H9 (cell line): ENCODE measurements around the gene ZNF70. TPM values are rescaled to one million over a fixed set of nuclear protein-coding genes. Genes with fewer than 3 reads are reported as not detected.

Source experiments
- DNase-seq: peaks from one replicate; pipeline ENCODE4 v3.0.0-alpha.2; 2017
- H2AFZ ChIP-seq: one replicate; pipeline ENCODE4 v1.6.1; 2013; ENCODE audit warnings: mild to moderate bottlenecking, low read length, control low read depth, moderate library complexity
- H2AK5ac ChIP-seq: 2 replicates; pipeline ENCODE4 v1.6.1; 2013; ENCODE audit warnings: low read length, control low read depth, mixed read lengths; ENCODE audit not compliant: insufficient read length
- H2BK120ac ChIP-seq: one replicate; pipeline ENCODE4 v1.6.1; 2013; ENCODE audit warnings: low read depth, mild to moderate bottlenecking, low read length, control low read depth, inconsistent platforms; ENCODE audit not compliant: poor library complexity, severe bottlenecking
- H2BK12ac ChIP-seq: 2 replicates; pipeline ENCODE4 v1.6.1; 2013; ENCODE audit warnings: low read length, control low read depth, mixed read lengths, low read depth; ENCODE audit not compliant: insufficient read length
- H2BK15ac ChIP-seq: 2 replicates; pipeline ENCODE4 v1.6.1; 2013; ENCODE audit warnings: low read depth, low read length, control low read depth
- H2BK20ac ChIP-seq: one replicate; pipeline ENCODE4 v1.6.1; 2013; ENCODE audit warnings: low read depth, mild to moderate bottlenecking, low read length, control low read depth, inconsistent platforms; ENCODE audit not compliant: poor library complexity, severe bottlenecking
- H2BK5ac ChIP-seq: 2 replicates; pipeline ENCODE4 v1.6.1; 2013; ENCODE audit warnings: low read length, control low read depth, mixed read lengths; ENCODE audit not compliant: insufficient read length
- H3K14ac ChIP-seq: 2 replicates; pipeline ENCODE4 v1.6.1; 2013; ENCODE audit warnings: low read length, control low read depth; ENCODE audit not compliant: insufficient read depth
- H3K18ac ChIP-seq: 2 replicates; pipeline ENCODE4 v1.6.1; 2013; ENCODE audit warnings: low read depth, mild to moderate bottlenecking, mixed read lengths, low read length, control low read depth; ENCODE audit not compliant: insufficient read length
- H3K23ac ChIP-seq: 2 replicates; pipeline ENCODE4 v1.6.1; 2013; ENCODE audit warnings: low read length, control low read depth, mixed read lengths, low read depth; ENCODE audit not compliant: insufficient read length
- H3K23me2 ChIP-seq: 2 replicates; pipeline ENCODE4 v1.6.1; 2013; ENCODE audit warnings: low read depth, mild to moderate bottlenecking, mixed read lengths, low read length, control low read depth; ENCODE audit not compliant: insufficient read length, poor library complexity, severe bottlenecking
- H3K27ac ChIP-seq: 2 replicates; pipeline ENCODE4 v1.5.1; 2013; ENCODE audit warnings: low read length, control low read depth, mixed read lengths, low read depth; ENCODE audit not compliant: insufficient read length
- H3K27me3 ChIP-seq: 2 replicates; pipeline ENCODE4 v1.6.1; 2013; ENCODE audit warnings: low read length, control low read depth, inconsistent platforms; ENCODE audit not compliant: insufficient read depth
- H3K4ac ChIP-seq: 2 replicates; pipeline ENCODE4 v1.6.1; 2013; ENCODE audit warnings: low read depth, mild to moderate bottlenecking, control low read depth, inconsistent platforms, low read length, moderate library complexity
- H3K4me1 ChIP-seq: 2 replicates; pipeline ENCODE4 v1.6.1; 2013; ENCODE audit warnings: low read length, control low read depth, inconsistent platforms; ENCODE audit not compliant: insufficient read depth
- H3K4me2 ChIP-seq: 2 replicates; pipeline ENCODE4 v1.6.1; 2013; ENCODE audit warnings: low read length, control low read depth, mixed read lengths; ENCODE audit not compliant: insufficient read length, insufficient read depth
- H3K56ac ChIP-seq: 2 replicates; pipeline ENCODE4 v1.6.1; 2013; ENCODE audit warnings: low read depth, mild to moderate bottlenecking, mixed read lengths, low read length, control low read depth; ENCODE audit not compliant: insufficient read length
- H3K79me1 ChIP-seq: 2 replicates; pipeline ENCODE4 v1.6.1; 2013; ENCODE audit warnings: low read depth, mild to moderate bottlenecking, moderate library complexity, low read length, control low read depth, inconsistent platforms; ENCODE audit not compliant: insufficient read depth, poor library complexity, severe bottlenecking
- H3K79me2 ChIP-seq: 2 replicates; pipeline ENCODE4 v1.6.1; 2013; ENCODE audit warnings: low read length, control low read depth, inconsistent platforms; ENCODE audit not compliant: insufficient read depth
- H3K9ac ChIP-seq: 2 replicates; pipeline ENCODE4 v1.6.1; 2013; ENCODE audit warnings: low read length, control low read depth, mixed read lengths; ENCODE audit not compliant: insufficient read length; ENCODE audit errors: extremely low read depth
- H3K9me3 ChIP-seq: one replicate; pipeline ENCODE4 v1.6.1; 2013; ENCODE audit warnings: low read depth, low read length, inconsistent platforms; ENCODE audit not compliant: control insufficient read depth
- H3T11ph ChIP-seq: one replicate; pipeline ENCODE4 v1.6.1; 2013; ENCODE audit warnings: mild to moderate bottlenecking, low read length, control low read depth, inconsistent platforms
- H4K20me1 ChIP-seq: one replicate; pipeline ENCODE4 v1.6.1; 2013; ENCODE audit not compliant: control insufficient read depth, insufficient read length, insufficient read depth
- H4K5ac ChIP-seq: 2 replicates; pipeline ENCODE4 v1.6.1; 2013; ENCODE audit warnings: low read depth, mild to moderate bottlenecking, mixed read lengths, low read length, control low read depth; ENCODE audit not compliant: insufficient read length
- H4K8ac ChIP-seq: replicated peaks from 2 replicates; pipeline ENCODE4 v1.6.1; 2013; ENCODE audit warnings: low read length, control low read depth, mixed read lengths, low read depth; ENCODE audit not compliant: insufficient read length
- H4K91ac ChIP-seq: 2 replicates; pipeline ENCODE4 v1.6.1; 2013; ENCODE audit warnings: low read depth, mild to moderate bottlenecking, moderate library complexity, mixed read lengths, low read length, control low read depth; ENCODE audit not compliant: insufficient read length
- H3K27ac Mint-ChIP-seq, 3 experiments: 2 replicates in 2 of 3; 3 replicates in 1 of 3; pipeline ENCODE4 v1.8.0; 2020 to 2021; ENCODE audit warnings: mixed read lengths in 3 of 3, mild to moderate bottlenecking in 1 of 3, moderate library complexity in 1 of 3
- H3K27me3 Mint-ChIP-seq: 2 replicates; pipeline ENCODE4 v1.8.0; 2021; ENCODE audit warnings: low read depth, mild to moderate bottlenecking, moderate library complexity, mixed read lengths
- H3K36me3 Mint-ChIP-seq, 3 experiments: 2 replicates in 2 of 3; 3 replicates in 1 of 3; pipeline ENCODE4 v1.8.0; 2020 to 2021; ENCODE audit warnings: low read depth in 3 of 3, mixed read lengths in 3 of 3; ENCODE audit not compliant: insufficient read depth in 1 of 3
- H3K4me1 Mint-ChIP-seq, 2 experiments: 2 replicates each; pipeline ENCODE4 v1.8.0; 2020; ENCODE audit warnings: mixed read lengths in 2 of 2
- H3K4me3 Mint-ChIP-seq, 2 experiments: 2 replicates in 1 of 2; 3 replicates in 1 of 2; pipeline ENCODE4 v1.8.0; 2020 to 2021; ENCODE audit warnings: mild to moderate bottlenecking in 2 of 2, mixed read lengths in 2 of 2, moderate library complexity in 1 of 2
- H3K9me3 Mint-ChIP-seq, 2 experiments: 2 replicates in 1 of 2; 3 replicates in 1 of 2; pipeline ENCODE4 v1.8.0; 2020; ENCODE audit warnings: mild to moderate bottlenecking in 2 of 2, mixed read lengths in 2 of 2, moderate library complexity in 1 of 2
- CTCF ChIP-seq: fragments of 200-600 bp; sonication (generic); conservative IDR thresholded peaks from 3 replicates; pipeline ENCODE4 v1.8.0; 2021; ENCODE audit warnings: antibody characterized with exemption, mild to moderate bottlenecking
- WGBS: extraction: QIAGEN DNeasy Blood & Tissue Kit; methylation state at CpG from one replicate; pipeline ENCODE4 v1.1.7; 2013; ENCODE audit warnings: missing lambda C conversion rate, low lambda C conversion rate, mixed read lengths; ENCODE audit not compliant: insufficient read length; ENCODE audit errors: extremely low coverage; 5-methylcytosine and 5-hydroxymethylcytosine counted together
- total RNA-seq: library from RNA; stranded (reverse); gene quantifications from 2 replicates; pipeline ENCODE4 v1.2.1, GENCODE V29; 2021

Gene ZNF70
- total RNA-seq, 1 experiment from 2014 or later = 3.5 TPM

DNA sequence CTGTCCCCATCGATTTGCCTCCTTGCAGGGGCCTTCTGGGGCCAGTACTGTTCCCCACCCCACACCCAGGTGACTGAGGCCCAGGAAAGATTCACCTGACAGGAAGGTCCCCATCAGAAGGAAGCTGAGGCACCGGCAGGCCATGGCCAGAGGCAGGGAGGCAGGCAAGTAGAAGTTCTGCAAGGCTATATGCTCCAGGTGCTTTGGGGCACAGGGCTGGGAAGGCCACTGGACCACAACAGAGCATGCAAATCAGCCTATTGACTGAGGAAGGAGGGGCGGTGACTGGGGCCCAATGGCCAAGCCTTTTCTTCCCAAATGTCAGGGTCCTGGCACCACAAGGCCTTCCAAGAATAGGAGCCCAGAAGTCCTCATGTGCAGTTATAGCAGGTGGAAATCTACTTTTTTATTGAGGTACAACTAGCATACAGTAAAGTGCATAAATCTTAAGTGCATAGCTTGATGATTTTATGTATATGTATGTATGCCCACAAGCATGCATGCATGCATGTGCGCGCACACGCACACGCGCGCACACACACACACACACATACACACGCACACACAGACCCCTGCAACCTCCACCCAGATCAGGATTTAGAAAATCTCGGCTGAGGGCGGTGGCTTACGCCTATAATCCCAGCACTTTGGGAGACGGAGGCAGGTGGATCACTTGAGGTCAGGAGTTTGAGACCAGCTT, 3.5 kb upstream of the ZNF70 start, which contains the start of gene VPREB3:
Gene VPREB3 (minus strand): TSS at position 206 of the 700 bp plus-strand sequence. CDS start 62 bp downstream, at position 144.
- Histone ChIP-seq H4K8ac (no peak within 1 kb of the TSS), H2BK20ac (no peak within 1 kb of the TSS), H3K18ac (no peak within 1 kb of the TSS), H3K27ac (no peak within 1 kb of the TSS), H3K9ac (no peak within 1 kb of the TSS), H2BK15ac (no peak within 1 kb of the TSS), H3K79me1 (no peaks in the 10 kb centered on the region), H3K27me3 (no peaks in the 10 kb centered on the region), H3K4me1 (no peaks in the 10 kb centered on the region; the same call in 1 of the 2 replicates), H2BK120ac (no peak within 1 kb of the TSS), H3K4ac (no peak within 1 kb of the TSS), H3K4me2 (no peak within 1 kb of the TSS), H2BK5ac (no peak within 1 kb of the TSS), H2BK12ac (no peak within 1 kb of the TSS), H4K5ac (no peak within 1 kb of the TSS), H3T11ph (no peak within 1 kb of the TSS), H3K79me2 (no peaks in the 10 kb centered on the region), H3K56ac (no peak within 1 kb of the TSS), H2AFZ (no peak within 1 kb of the TSS), H4K20me1 (no peaks in the 10 kb centered on the region), H2AK5ac (no peak within 1 kb of the TSS), H3K9me3 (no peaks in the 10 kb centered on the region), H4K91ac (no peak within 1 kb of the TSS), H3K14ac (no peak within 1 kb of the TSS; the same call in 1 of the 2 replicates), H3K23ac (no peak within 1 kb of the TSS), H3K23me2 (peaks cover 8% of the 10 kb centered on the region)
- TF ChIP-seq CTCF = no peak
- Mint-ChIP-seq H3K4me3 (no peak within 1 kb of the TSS), H3K36me3 (no peaks in the 10 kb centered on the region; a peak in 1 of 7 replicates), H3K9me3 (no peaks in the 10 kb centered on the region; a peak in 1 of 5 replicates), H3K27me3 (peaks cover 10% of the 10 kb centered on the region), H3K4me1 (peaks cover 19 to 47% of the 10 kb centered on the region in 2 experiments), H3K27ac (peak within 1 kb of the TSS in 1 of 3 experiments; percentile 76; a peak in 2 of 7 replicates)
- no peak for DNase-seq
- no CpG with 5 or more reads among the region's 14 CpGs for WGBS
